ENCODE data around the gene ABCC1. TPM values are rescaled to one million over a fixed set of nuclear protein-coding genes. Genes with fewer than 3 reads are reported as not detected.
"Not testable (repeated sequence)": the region's sequence is repeated elsewhere in the genome, so short reads cannot be mapped to it uniquely, and the experiment has no call there.

ABCC1 gene
- total RNA-seq, 1 experiment from 2014 or later, result 48.0 TPM

DNA sequence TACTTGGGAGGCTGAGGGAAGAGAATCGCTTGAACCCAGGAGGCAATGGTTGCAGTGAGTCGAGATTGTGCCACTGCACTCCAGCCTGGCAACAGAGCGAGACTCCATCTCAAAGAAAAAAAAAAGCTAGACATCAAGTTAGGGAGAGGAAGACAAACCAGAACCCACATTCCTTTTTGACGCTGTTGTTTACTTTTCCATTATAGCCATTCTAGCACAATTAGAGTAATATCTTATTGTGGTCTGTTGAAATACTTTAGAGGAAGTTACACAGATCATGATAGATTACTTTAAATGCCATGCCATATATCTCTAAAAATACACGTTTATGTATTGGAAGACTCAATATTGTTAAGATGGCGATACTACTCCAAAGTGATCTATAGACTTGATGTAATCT lies 16.5 kb upstream of the ABCC1 start:
- H3K9me3 ChIP-seq, result peaks cover 5% of the 10 kb centered on the region; the same call in 1 of the 2 replicates
- H3K27me3 ChIP-seq, result no peaks in the 10 kb centered on the region
- peaks cover 2% of the 10 kb centered on the region; the same call in 1 of the 2 replicates for H3K36me3 ChIP-seq
- H3K4me3 ChIP-seq, result no peak overlapping the region
- no peak for DNase-seq

DNA sequence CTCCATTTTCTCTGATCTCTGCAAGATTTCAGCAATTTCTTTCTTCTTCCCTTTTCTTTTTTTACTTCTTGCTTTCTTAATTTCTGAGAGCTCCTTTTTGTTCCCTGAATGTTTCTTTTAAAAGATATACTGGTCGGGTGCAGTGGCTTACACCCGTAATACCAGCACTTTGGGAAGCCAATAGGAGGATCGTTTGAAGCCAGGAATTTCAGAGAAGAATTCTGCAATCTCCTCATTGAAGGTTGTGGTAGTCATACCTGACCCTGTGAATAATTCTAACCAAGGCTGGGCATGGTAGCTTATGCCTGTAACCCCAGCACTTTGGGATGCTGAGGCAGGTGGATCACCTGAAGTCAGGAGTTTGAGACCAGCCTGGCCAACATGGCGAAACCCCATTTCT lies 15.6 kb upstream of the ABCC1 start:
- Histone ChIP-seq H3K9me3 (peaks cover 5% of the 10 kb centered on the region; the same call in 1 of the 2 replicates), H3K27me3 (no peaks in the 10 kb centered on the region), H3K36me3 (peaks cover under 1% of the 10 kb centered on the region; the same call in 1 of the 2 replicates), H3K4me3 (no peak overlapping the region)
- no peak for DNase-seq

DNA sequence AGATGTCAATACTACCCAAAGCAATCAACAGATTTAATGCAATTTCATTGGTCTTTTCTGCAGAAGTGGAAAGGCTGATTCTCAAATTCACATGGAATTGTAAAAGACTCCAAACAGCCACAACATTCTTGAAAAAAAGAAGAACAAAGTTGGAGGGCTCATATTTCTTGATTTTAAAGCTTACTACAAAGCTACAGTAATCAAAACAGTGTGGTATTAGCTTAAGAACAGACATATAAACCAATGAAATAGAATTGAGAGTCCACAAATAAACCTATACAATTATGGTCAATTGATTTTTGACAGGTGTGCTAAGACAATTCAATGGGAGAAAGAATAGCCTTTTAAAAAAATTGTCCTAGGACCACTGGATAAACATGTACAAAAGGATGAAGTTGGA lies 14.4 kb upstream of the ABCC1 start:
- no peaks in the 10 kb centered on the region for H3K27me3 ChIP-seq
- DNase-seq, result no peak
- H3K36me3 ChIP-seq, result no peaks in the 10 kb centered on the region
- no peak overlapping the region for H3K4me3 ChIP-seq
- peaks cover 5% of the 10 kb centered on the region; the same call in 1 of the 2 replicates for H3K9me3 ChIP-seq

DNA sequence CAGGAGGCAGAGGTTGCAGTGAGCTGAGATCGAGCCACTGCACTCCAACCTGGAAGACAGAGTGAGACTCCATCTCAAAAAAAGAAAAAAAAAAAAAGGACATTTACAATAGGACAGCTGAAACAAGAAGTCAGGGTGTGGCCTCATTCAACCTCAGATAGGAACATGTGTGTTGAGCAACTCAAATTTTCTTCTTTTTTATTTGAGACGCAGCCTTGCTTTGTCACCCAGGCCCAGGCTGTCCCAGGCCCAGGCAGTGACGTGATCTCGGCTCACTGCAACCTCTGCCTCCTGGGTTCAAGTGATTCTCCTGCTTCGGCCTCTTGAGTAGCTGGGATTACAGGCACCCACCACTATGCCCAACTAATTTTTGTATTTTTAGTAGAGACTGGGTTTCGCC lies 12.6 kb upstream of the ABCC1 start:
- not testable (repeated sequence) for H3K36me3 ChIP-seq, H3K27me3 ChIP-seq, H3K4me3 ChIP-seq, DNase-seq, H3K9me3 ChIP-seq

DNA sequence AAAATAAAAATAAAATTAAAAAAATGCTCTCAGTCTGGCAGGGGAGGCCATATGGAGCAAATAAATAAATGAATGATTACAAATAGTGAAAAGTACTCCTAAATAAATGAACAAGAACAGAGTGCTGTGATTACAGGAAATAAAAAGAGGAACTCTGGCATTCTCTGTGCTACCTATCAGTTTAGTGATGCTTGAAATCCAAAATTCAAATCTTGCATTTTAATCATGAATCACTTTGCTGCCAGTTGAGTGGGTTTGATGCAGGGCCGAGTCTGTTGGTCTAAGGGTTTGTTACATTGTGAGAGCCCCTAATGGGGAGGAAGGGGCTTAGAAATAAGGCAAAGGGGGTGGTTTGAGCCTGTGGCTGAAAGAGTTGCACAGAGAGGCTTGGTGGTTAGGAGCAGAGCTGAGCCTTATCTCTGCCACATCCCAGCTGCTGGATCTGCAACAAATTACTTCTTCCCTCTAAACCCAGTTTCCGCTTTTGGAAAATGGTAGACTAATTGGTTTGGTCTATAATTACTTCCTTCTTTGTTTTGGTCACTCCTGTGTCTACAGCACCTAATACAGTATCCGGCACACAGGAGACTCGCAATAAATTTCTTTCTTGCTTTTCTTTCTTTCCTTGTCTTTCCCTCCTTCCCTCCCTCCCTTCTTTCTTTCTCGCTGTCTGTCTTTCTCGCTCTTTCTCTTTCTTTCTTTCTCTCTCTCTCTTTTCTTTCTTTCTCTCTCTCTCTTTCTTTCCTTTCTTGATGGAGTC lies 6.3 kb upstream of the ABCC1 start:
- Histone ChIP-seq H3K9me3 (no peaks in the 10 kb centered on the region), H3K27me3 (no peaks in the 10 kb centered on the region), H3K36me3 (no peaks in the 10 kb centered on the region), H3K4me3 (no peak overlapping the region)
- no peak for DNase-seq

DNA sequence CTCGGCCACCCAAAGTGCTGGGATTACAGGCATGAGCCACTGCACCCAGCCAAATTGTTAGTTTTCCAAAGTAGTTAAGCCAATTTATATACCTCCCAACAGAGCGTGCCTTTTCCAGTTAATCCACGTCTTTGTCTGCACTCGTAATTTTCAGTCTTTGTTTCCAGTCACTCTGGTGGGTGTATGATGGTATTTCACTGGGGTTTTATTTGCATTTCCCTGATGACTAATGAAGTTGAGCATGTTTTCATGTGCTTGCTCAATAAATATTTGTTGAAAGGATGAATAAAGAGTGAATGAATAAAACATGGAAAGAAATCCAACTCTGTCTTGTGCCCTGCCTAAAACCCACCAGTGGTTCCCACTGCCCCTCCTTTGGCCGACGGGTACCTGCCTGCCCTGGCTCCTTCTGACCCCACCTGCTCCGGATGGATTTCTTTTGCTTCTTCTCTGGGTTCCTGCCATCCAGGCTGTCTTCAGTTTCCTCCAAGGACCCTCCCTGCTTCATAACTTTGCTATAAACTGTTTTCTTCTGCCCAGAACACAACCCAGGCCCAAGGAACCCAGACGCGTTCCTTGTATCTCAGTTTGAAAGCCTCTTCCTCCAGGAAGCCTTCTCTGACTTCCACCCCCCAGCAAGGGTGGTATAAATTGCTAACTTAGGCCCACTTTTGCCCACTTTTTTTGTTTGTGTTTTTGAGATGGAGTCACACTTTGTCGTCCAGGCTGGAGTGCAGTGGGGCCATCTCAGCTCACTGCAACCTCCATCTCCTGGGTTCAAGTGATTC lies 3.0 kb upstream of the ABCC1 start:
- H3K4me3 ChIP-seq, result no peak overlapping the region
- H3K27me3 ChIP-seq, result no peaks in the 10 kb centered on the region
- H3K36me3 ChIP-seq, result peaks cover 12% of the 10 kb centered on the region
- H3K9me3 ChIP-seq, result no peaks in the 10 kb centered on the region
- DNase-seq, result peak; percentile 38

DNA sequence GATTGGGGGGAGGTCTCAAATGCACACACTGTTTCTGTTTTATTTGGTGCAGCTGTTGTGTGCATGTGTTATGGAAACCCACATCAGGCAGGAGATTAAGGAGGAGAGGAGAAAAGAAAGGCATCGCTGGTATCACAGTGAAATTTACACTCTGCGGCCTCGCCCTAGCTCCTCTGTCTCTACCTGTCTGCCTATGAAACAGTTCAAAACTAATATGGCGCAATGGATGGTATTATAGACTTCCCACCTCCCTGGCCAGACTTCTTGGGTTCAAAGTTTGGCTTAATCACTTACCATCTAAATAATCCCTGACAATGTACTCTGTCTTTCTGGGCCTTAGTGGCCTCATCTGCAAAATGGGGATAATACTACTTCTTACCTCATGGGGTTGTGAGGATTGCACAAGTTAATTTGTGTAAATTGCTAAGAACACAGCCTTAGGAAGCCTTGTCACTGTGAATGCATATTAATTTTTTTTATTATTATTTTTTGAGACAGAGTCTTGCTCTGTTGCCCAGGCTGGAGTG lies 1.4 kb upstream of the ABCC1 start:
- H3K36me3 ChIP-seq, result peaks cover 22% of the 10 kb centered on the region
- H3K27me3 ChIP-seq, result no peaks in the 10 kb centered on the region
- no peak for DNase-seq
- H3K9me3 ChIP-seq, result no peaks in the 10 kb centered on the region
- H3K4me3 ChIP-seq, result no peak overlapping the region

DNA sequence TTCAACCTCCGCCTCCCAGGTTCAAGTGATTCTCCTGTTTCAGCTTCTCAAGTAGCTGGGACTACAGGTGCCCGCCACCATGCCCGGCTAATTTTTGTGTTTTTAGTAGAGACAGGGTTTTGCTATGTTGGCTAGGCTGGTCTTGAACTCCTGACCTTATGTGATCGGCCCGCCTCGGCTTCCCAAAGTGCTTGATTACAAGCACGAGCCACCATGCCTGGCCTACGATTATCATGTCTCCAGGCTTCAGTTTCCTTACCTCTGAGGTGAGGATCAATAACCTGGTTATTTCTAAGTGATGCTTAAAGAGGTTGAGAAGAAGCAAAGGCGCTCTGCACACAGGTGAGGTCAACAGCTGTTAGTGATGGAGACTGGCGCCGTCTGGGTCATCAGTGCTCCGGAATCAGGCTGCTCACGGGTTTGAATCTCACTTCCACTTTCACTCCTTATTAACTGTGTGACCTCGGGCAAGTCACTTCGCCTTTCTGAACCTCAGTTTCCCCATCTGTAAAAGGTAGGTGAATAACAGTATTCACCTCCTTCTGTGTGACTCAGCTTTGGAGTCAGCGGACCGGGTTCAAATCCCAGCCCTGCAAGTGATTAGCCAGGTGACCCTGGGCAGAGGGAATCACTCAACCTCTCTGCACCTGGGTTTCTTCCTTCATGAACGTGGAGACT lies 745 bp upstream of the ABCC1 start:
- DNase-seq, result no peak
- Histone ChIP-seq H3K27me3 (no peaks in the 10 kb centered on the region), H3K4me3 (peak overlapping the region; percentile 52), H3K9me3 (no peaks in the 10 kb centered on the region), H3K36me3 (peaks cover 28% of the 10 kb centered on the region)

DNA sequence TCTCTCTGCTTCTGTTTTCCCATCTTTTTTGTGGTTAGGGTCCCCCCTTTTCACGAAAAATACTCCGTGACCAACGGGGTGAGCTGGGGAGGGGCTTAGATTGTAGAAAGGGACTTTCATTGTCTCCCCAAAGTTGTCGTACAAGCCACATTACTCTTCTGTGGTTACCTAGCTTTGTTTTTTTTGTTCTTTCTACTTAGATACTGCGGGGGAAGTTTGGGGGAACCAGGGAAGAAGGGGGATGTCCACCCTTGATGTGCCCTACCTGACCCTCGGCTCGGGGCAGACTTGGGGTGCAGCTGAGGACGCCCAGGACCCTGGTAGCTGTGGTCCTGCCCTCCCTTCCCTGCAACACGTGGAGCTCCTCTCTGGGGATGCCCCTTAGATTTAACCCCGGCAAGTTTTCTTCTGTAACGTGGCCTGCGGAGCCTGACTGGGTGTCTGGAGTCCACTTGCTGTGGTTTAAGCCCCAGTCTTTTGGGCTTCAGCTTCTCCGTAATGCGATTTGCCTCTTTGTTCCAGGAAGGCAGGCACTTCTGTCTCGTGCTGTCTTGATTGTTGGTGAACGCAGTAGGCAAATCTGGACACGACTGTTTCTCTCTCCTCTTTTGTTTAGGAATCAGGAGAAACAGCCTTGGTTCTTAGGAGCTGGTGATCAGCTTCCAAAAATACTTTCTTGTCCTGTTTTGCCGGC lies 892 bp downstream of the ABCC1 start:
- peak overlapping the region; percentile 85 for H3K4me3 ChIP-seq
- H3K9me3 ChIP-seq, result no peaks in the 10 kb centered on the region
- DNase-seq, result peak; percentile 41
- peaks cover 39% of the 10 kb centered on the region for H3K36me3 ChIP-seq
- H3K27me3 ChIP-seq, result no peaks in the 10 kb centered on the region

DNA sequence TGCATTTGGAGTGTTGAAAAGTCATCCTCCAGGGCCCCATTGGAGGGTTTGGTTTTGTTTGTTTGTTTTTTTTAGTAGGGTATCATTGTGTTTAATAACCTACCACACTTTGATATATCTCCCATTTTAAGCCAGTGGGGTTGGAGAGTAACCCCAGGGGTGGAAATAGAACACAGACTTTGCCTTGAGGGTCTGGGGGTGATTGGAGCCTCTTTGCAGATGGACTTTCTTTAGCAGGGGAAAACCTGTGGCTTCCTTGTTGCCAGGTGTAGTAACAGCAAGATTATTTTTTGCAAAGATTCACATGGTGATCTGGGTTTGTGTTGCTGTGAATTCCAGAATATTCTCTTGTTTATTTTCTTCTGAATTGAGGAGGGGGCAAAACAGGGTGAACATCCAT lies 1.5 kb downstream of the ABCC1 start:
- Histone ChIP-seq H3K4me3 (peak overlapping the region; percentile 85), H3K9me3 (no peaks in the 10 kb centered on the region), H3K36me3 (peaks cover 45% of the 10 kb centered on the region), H3K27me3 (no peaks in the 10 kb centered on the region)
- no peak for DNase-seq

DNA sequence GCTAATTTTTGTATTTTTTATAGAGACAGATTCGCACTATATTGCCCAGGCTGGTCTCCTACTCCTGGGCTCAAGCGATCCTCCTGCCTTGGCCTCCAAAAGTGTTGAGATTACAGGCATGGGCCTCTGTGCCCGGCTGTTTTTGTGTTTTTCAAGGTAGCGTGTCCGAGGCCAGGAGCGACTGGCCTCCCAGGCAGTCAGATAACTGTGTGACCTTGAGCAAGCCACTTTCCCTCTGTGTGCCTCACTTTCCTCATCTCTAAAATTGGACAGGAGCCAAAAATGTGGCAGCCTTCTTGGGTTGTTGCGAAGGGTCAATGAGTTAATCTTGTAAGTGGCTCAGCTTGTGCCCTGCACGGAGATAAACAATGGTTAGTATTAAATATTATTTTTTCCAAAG lies 2.4 kb downstream of the ABCC1 start:
- no peak for DNase-seq
- no peaks in the 10 kb centered on the region for H3K9me3 ChIP-seq
- no peaks in the 10 kb centered on the region for H3K27me3 ChIP-seq
- H3K36me3 ChIP-seq, result peaks cover 53% of the 10 kb centered on the region
- peak overlapping the region; percentile 85 for H3K4me3 ChIP-seq

DNA sequence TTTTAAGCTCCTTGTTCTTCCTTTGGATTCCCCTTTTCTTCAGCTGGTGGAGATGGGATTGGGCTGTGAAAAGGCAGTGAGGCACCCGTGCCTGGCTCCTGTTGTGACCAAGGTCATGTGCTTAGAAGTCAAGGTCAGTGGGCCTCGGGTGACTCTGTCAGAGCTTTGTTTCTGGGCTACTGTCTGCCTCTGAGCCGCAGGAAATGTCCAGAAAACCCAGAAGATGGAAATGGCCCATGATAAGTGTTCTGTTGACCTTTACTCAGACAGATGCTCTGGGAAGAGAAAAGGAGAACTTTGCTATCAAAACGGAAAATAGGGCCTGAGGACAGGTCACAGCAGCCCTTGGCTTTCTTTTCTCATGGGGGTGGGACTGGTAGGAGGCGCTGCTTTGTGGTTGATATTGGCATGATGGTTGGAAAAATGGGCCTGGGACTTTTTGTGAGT lies 2.9 kb downstream of the ABCC1 start:
- Histone ChIP-seq H3K36me3 (peaks cover 56% of the 10 kb centered on the region), H3K9me3 (no peaks in the 10 kb centered on the region), H3K27me3 (no peaks in the 10 kb centered on the region), H3K4me3 (peak overlapping the region; percentile 85)
- no peak for DNase-seq

DNA sequence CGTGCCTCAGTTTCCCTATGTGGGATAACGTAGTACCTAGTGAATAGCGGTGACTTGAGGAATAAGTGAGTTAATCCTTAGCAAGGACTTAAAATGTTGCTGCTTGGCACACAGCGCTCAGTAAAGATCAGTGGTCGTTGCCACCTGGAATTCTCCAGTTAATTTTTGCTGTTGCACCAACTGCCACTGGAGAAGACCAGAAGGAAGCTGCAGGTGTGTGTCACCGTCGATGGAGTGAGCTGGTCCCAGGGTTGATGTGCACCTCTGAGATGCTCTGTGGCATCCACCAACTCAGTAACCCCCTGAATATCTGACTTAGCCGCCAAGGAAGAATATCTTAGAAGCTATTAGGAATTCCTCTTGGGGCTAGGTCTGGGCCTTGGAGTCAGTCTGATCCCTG lies 4.1 kb downstream of the ABCC1 start:
- no peak overlapping the region for H3K4me3 ChIP-seq
- no peaks in the 10 kb centered on the region for H3K9me3 ChIP-seq
- peaks cover 67% of the 10 kb centered on the region for H3K36me3 ChIP-seq
- no peak for DNase-seq
- H3K27me3 ChIP-seq, result no peaks in the 10 kb centered on the region

DNA sequence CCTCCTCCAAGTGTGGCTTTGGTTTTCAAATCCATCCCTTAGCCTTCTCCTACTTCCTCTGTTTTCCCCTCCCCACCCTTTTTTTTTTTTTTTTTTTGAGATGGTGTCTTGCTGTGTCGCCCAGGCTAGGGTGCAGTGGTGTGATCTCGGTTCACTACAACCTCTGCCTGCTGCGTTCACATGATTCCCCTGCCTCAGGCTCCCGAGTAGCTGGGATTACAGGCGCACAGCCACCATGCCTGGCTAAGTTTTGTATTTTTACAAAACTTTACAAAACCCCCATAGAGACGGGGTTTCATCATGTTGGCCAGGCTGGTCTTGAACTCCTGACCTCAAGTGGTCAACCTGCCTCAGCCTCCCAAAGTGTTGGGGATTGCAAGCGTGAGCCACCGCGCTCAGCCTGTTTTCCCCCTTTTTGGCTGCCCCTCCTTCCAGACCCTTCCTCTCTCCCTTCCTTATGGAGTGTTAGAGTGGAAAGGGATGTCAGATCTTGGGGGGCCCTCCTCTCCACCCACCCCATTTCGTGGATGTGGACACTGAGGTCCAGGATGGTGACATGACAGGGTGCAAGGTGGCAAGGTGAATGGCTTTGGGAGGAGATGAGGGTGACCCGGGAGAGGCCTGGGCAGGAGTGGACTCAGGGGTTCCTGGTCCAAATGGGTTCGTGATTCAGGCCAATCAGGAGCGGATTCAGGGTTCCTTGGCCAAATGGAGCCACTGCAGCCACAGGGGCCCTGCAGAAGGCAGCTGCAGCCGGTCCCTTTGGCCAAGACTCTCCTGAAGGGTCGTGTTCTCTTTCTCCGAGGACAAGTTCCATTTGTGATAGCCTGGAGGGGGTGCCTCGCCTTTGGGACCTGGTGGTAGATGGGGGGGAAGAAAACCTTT lies 4.8 kb downstream of the ABCC1 start:
- H3K27me3 ChIP-seq, result no peaks in the 10 kb centered on the region
- H3K4me3 ChIP-seq, result no peak overlapping the region
- DNase-seq, result no peak
- H3K9me3 ChIP-seq, result no peaks in the 10 kb centered on the region
- H3K36me3 ChIP-seq, result peaks cover 72% of the 10 kb centered on the region

DNA sequence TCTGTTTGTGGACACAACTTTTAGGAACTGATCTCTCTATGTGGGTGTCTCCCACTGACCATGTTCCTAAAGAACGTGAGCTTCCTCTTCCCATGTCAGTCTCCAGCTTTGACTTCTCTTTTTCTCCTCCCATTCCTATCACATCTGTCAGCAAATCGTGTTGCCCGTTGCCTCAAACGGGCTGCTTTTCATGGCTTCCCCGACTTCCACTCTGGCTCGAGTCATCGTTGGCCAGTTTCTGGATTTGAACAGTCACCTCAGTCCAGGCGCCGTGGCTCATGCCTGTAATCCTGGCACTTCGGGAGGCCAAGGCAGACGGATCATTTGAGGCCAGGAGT lies 5.4 kb downstream of the ABCC1 start:
- DNase-seq, result peak; percentile 78
- no peak overlapping the region for H3K4me3 ChIP-seq
- H3K9me3 ChIP-seq, result no peaks in the 10 kb centered on the region
- no peaks in the 10 kb centered on the region for H3K27me3 ChIP-seq
- H3K36me3 ChIP-seq, result peaks cover 78% of the 10 kb centered on the region

DNA sequence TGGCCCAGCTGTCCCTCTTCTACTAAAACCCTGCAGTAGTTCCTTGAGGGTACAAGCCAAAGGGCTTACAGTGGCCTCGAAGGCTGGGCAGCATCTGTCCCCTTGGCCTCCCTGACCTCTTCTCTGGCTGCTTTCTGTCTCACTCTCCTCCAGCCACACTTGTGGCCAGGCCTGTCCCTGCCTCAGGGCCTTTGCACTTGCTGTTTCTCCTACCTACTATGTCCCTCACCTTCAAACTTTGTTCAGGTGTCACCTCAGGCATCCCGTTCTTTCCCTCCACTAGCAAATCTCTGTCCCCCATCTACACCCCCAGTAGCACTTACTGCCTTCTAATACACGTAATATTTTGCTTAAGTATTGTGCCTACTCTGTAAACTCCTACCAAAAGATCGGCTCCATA lies 6.0 kb downstream of the ABCC1 start:
- no peak for DNase-seq
- Histone ChIP-seq H3K36me3 (peaks cover 79% of the 10 kb centered on the region), H3K4me3 (no peak overlapping the region), H3K27me3 (no peaks in the 10 kb centered on the region), H3K9me3 (no peaks in the 10 kb centered on the region)

All from MG63 (cell line).